ENCODE measurements around the gene TSPAN18.

The TSPAN18 gene

GRCh38 chr11:44883277-44883676 is 156.5 kb downstream of the TSPAN18 start:
- Histone ChIP-seq H3K9ac (ENCODE audit: low read length) (no peak overlapping the region), H3K79me2 (ENCODE audit: insufficient read depth, low read length) (no peaks in the 10 kb centered on the region), H3K9me3 (ENCODE audit: low read length) (no peaks in the 10 kb centered on the region), H2AFZ (ENCODE audit: low read length) (no peak overlapping the region), H3K27ac (ENCODE audit: low read depth, low read length, poor library complexity, severe bottlenecking) (no peak overlapping the region), H3K4me1 (ENCODE audit: insufficient read depth, low read length, severe bottlenecking) (no peaks in the 10 kb centered on the region), H4K20me1 (ENCODE audit: insufficient read depth, low read length) (no peaks in the 10 kb centered on the region), H3K4me2 (ENCODE audit: low read length) (no peak overlapping the region), H3F3A (ENCODE audit: insufficient read depth, low read length) (no peaks in the 10 kb centered on the region), H3K36me3 (ENCODE audit: insufficient read depth, low read length) (no peaks in the 10 kb centered on the region), H3K27me3 (ENCODE audit: insufficient read depth, low read length) (peaks cover 5% of the 10 kb centered on the region; the same call in 1 of the 2 replicates), H3K4me3 (ENCODE audit: low read depth, low read length, poor library complexity, severe bottlenecking) (no peak overlapping the region), H3K9me2 (ENCODE audit: low read depth, low read length) (no peaks in the 10 kb centered on the region)
- TF ChIP-seq CTCF (IDR thresholded peaks at IDR 0.05; ENCODE audit: low read length) (no peak), EZH2 (IDR thresholded peaks at IDR 0.05; ENCODE audit: borderline replicate concordance, low read length) (no peak)

DNA sequence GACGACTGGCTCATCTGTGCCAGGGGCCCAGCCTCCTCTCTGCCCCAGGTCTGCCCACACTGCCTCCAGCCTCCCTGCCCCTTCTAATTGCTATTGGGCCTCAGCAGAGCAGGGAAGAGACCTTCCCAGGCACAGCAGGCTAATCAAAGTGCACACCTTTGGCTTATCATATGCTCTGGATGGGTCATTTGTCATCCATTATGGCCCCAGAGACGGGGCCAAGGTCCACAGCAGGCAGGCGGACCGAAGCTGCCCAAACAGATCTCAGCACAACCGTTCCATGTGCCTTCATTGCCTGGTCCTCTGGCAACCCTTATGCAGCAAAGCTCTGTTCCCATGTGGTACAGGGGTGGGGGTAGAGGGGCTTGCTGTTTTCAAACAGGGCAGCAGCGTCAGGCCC is 157.3 kb downstream of the TSPAN18 start:
- no peaks in the 10 kb centered on the region for H3K9me3 ChIP-seq (ENCODE audit: low read length)
- H3K27ac ChIP-seq (ENCODE audit: low read depth, low read length, poor library complexity, severe bottlenecking), result no peak overlapping the region
- no peak for TF ChIP-seq EZH2 (IDR thresholded peaks at IDR 0.05; ENCODE audit: borderline replicate concordance, low read length)
- TF ChIP-seq CTCF (IDR thresholded peaks at IDR 0.05; ENCODE audit: low read length), result no peak
- no peaks in the 10 kb centered on the region for H3K9me2 ChIP-seq (ENCODE audit: low read depth, low read length)
- H2AFZ ChIP-seq (ENCODE audit: low read length), result no peak overlapping the region
- no peaks in the 10 kb centered on the region for H4K20me1 ChIP-seq (ENCODE audit: insufficient read depth, low read length)
- H3K9ac ChIP-seq (ENCODE audit: low read length), result no peak overlapping the region
- no peaks in the 10 kb centered on the region for H3F3A ChIP-seq (ENCODE audit: insufficient read depth, low read length)
- no peak overlapping the region for H3K4me3 ChIP-seq (ENCODE audit: low read depth, low read length, poor library complexity, severe bottlenecking)
- peaks cover 4% of the 10 kb centered on the region; the same call in 1 of the 2 replicates for H3K27me3 ChIP-seq (ENCODE audit: insufficient read depth, low read length)
- no peaks in the 10 kb centered on the region for H3K36me3 ChIP-seq (ENCODE audit: insufficient read depth, low read length)
- no peak overlapping the region for H3K4me2 ChIP-seq (ENCODE audit: low read length)
- no peaks in the 10 kb centered on the region for H3K79me2 ChIP-seq (ENCODE audit: insufficient read depth, low read length)
- H3K4me1 ChIP-seq (ENCODE audit: insufficient read depth, low read length, severe bottlenecking), result no peaks in the 10 kb centered on the region

GRCh38 chr11:44885065-44885810 is 158.5 kb downstream of the TSPAN18 start:
- H2AFZ ChIP-seq (ENCODE audit: low read length), result no peak overlapping the region
- TF ChIP-seq CTCF (IDR thresholded peaks at IDR 0.05; ENCODE audit: low read length) (no peak), EZH2 (IDR thresholded peaks at IDR 0.05; ENCODE audit: borderline replicate concordance, low read length) (no peak)
- no peaks in the 10 kb centered on the region for H3K9me3 ChIP-seq (ENCODE audit: low read length)
- H3K79me2 ChIP-seq (ENCODE audit: insufficient read depth, low read length), result no peaks in the 10 kb centered on the region
- no peaks in the 10 kb centered on the region for H3K27me3 ChIP-seq (ENCODE audit: insufficient read depth, low read length)
- no peak overlapping the region for H3K4me3 ChIP-seq (ENCODE audit: low read depth, low read length, poor library complexity, severe bottlenecking)
- H3K9me2 ChIP-seq (ENCODE audit: low read depth, low read length), result no peaks in the 10 kb centered on the region
- no peaks in the 10 kb centered on the region for H4K20me1 ChIP-seq (ENCODE audit: insufficient read depth, low read length)
- H3K36me3 ChIP-seq (ENCODE audit: insufficient read depth, low read length), result no peaks in the 10 kb centered on the region
- H3K9ac ChIP-seq (ENCODE audit: low read length), result no peak overlapping the region
- no peaks in the 10 kb centered on the region for H3K4me1 ChIP-seq (ENCODE audit: insufficient read depth, low read length, severe bottlenecking)
- no peak overlapping the region for H3K4me2 ChIP-seq (ENCODE audit: low read length)
- no peak overlapping the region for H3K27ac ChIP-seq (ENCODE audit: low read depth, low read length, poor library complexity, severe bottlenecking)
- H3F3A ChIP-seq (ENCODE audit: insufficient read depth, low read length), result no peaks in the 10 kb centered on the region

Measured in OCI-LY1 (cell line).